Measurements from ENCODE around the gene RAB6B.

DNA sequence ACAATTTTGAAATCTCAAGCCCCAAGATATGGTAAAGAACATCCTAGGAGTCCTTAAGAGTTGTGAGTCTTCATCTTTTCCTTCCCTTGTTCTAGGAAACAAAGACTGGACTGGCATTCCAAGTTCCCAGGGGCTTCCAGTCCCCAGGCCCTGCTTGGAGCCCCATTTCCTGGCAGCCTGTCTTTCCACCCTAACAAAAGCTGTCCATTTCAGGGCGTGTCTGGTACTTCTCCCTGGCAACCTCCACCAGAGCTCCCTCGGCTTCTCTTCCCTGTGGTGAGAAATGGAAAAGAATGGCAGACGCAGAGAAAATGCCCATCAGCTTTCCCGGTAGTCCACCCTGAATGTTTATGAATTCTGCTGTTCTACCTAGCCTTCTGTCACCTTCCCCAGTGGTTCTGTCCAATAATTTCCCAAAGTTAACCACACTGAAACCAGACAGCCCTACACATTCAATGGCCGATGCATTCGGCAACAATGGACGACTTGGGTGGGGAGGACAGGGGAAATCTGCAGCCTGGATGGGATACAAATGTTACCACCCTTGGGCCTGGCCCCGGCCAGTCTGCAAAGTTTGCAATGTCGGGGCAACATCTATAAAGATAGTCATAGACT lies 6.8 kb downstream of the RAB6B start:
- TF ChIP-seq, protein P1, sequence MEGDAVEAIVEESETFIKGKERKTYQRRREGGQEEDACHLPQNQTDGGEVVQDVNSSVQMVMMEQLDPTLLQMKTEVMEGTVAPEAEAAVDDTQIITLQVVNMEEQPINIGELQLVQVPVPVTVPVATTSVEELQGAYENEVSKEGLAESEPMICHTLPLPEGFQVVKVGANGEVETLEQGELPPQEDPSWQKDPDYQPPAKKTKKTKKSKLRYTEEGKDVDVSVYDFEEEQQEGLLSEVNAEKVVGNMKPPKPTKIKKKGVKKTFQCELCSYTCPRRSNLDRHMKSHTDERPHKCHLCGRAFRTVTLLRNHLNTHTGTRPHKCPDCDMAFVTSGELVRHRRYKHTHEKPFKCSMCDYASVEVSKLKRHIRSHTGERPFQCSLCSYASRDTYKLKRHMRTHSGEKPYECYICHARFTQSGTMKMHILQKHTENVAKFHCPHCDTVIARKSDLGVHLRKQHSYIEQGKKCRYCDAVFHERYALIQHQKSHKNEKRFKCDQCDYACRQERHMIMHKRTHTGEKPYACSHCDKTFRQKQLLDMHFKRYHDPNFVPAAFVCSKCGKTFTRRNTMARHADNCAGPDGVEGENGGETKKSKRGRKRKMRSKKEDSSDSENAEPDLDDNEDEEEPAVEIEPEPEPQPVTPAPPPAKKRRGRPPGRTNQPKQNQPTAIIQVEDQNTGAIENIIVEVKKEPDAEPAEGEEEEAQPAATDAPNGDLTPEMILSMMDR (IDR thresholded peaks at IDR 0.05; ENCODE audit: low read depth, low read length) = no peak
- no peak for TF ChIP-seq POLR2A (IDR thresholded peaks at IDR 0.05; ENCODE audit: extremely low read depth, insufficient read length)

All from NB4 (cell line).